Measurements from ENCODE around the gene MYADML2. TPM values are rescaled to one million over a fixed set of nuclear protein-coding genes. Genes with fewer than 3 reads are reported as not detected.
A peak's percentile ranks its signal among the peaks of the same experiment; 100 is the strongest.

MYADML2 gene
- total RNA-seq, 2 donors from 2014 or later, result not detected

DNA sequence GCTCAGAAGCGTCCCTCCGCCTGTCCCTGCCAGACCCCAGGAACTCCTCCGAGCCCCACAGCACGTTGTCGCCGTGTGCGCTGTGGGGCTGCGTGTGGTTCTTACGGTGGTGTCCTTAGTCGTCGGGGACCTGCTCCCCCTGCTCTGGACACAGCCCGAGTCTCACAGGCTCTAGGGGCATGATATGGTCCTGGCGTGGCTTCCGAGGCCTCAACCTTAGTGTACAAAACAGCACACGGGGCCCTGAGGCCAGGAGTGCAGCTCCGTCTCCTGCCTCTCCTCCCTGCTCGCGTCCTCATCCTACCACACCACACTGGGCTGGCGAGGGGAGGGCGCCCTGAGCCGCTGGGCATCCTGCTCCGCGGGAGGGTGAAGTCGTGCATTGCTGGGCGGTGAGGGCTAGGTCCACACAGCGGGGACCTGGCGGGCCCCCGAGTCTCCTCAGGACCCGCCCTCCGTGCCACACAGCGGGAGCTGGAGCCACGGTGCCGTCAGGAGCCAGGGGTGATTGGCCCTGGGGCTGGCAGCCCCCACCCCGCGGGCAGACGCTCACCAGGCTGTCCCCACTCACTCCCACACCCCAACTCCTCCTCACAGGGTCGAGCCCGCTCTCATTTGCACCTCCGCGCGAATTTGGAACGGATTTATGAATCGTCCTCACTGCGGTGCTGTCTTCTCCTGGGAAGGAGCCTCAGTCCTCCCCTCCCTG lies 18.3 kb downstream of the MYADML2 start:
- Mint-ChIP-seq H3K9me3 (no peaks in the 10 kb centered on the region), H3K36me3 (ENCODE audit: low read depth) (peaks cover 18% of the 10 kb centered on the region), H3K27me3 (no peaks in the 10 kb centered on the region), H3K4me3 (peak overlapping the region; percentile 53), H3K4me1 (peaks cover 7% of the 10 kb centered on the region), H3K27ac (no peak overlapping the region)
- no peak for ATAC-seq (replicated peaks)

DNA sequence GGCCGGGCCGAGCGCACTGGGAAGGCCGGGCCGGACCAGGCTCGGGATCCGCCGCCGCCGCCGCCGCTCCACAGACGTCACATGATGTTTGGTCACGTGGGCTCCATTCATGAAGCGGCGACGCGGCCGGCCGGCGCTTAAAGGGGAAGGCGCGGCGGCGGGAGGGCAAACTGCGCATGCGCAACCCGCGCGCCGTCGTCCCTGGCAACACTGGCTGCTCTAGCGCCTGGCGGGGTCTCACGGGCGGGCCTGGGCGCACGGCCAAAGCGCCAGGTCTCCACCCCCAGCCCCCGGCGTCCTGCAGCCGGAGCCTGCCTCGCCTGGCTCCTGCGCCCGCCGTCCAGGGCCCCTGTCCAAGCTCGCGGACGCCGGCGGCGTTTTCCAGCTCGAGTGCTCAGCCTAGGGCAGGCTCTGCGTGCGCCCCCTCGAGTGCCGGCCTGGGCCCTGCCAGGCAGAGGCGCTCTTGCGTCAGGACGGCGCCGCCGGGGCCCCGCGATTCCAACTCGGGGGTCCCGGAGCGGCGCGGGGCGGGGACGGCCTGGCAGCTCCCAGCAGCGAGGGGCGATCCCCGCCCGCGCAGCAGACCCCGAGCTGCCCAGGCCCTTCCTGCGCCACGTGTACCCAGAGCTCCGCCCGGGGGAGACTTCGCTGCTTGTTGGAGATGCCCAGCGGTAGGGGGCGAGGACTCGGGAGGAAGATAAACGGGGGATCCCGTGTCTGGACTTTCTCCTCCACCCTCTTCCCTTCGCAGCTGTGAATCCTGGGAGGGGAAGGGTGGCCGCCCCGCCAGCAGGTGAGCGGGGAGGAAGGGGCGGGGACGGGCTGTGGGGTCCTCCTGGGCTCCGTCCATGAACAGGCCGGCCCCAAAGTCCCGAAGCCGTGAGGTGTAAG lies 19.1 kb downstream of the MYADML2 start, which contains the start of gene MAFG:
Gene MAFG, minus strand, starts transcription at position 83 of the 891 bp plus-strand sequence. CDS start 4,550 bp downstream, outside the sequence.
- peak within 1 kb of the TSS; percentile 94 for H3K27ac Mint-ChIP-seq
- peak within 1 kb of the TSS; percentile 92 for H3K4me3 Mint-ChIP-seq
- no peaks in the 10 kb centered on the region for H3K27me3 Mint-ChIP-seq
- peaks cover 7% of the 10 kb centered on the region for H3K4me1 Mint-ChIP-seq
- ATAC-seq (replicated peaks), result peak; percentile 70
- H3K9me3 Mint-ChIP-seq, result no peaks in the 10 kb centered on the region
- H3K36me3 Mint-ChIP-seq (ENCODE audit: low read depth), result peaks cover 12% of the 10 kb centered on the region

DNA sequence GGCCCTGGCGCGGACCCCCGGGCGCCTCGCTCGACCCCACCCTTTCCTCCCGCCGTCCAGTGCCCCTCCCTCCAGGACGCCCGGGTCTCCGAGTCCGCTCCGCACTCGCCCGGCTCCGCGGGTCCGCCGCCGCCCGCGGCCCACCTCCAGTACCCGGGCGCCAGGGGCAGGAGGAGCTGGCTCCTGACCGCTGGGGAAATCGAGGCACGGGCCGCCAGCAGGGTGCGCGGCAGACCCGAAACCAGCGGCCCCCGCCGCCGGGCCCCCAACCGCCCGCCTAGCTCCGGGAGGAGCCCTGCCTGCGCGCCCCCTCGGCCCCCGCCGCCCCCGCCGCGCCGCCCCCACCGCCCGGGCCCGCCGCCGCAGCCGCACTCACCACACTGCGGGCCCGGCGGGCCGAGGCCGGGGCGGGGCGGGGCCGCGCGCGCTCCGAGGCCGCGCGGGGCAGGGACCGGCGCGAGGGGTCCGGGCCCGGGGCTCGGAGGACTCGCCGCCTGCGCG lies 19.8 kb downstream of the MYADML2 start:
- peaks cover 12% of the 10 kb centered on the region for H3K36me3 Mint-ChIP-seq (ENCODE audit: low read depth)
- H3K27me3 Mint-ChIP-seq, result no peaks in the 10 kb centered on the region
- H3K4me3 Mint-ChIP-seq, result peak overlapping the region; percentile 92
- no peaks in the 10 kb centered on the region for H3K9me3 Mint-ChIP-seq
- peaks cover 7% of the 10 kb centered on the region for H3K4me1 Mint-ChIP-seq
- no peak overlapping the region for H3K27ac Mint-ChIP-seq
- ATAC-seq (replicated peaks), result peak; percentile 5

DNA sequence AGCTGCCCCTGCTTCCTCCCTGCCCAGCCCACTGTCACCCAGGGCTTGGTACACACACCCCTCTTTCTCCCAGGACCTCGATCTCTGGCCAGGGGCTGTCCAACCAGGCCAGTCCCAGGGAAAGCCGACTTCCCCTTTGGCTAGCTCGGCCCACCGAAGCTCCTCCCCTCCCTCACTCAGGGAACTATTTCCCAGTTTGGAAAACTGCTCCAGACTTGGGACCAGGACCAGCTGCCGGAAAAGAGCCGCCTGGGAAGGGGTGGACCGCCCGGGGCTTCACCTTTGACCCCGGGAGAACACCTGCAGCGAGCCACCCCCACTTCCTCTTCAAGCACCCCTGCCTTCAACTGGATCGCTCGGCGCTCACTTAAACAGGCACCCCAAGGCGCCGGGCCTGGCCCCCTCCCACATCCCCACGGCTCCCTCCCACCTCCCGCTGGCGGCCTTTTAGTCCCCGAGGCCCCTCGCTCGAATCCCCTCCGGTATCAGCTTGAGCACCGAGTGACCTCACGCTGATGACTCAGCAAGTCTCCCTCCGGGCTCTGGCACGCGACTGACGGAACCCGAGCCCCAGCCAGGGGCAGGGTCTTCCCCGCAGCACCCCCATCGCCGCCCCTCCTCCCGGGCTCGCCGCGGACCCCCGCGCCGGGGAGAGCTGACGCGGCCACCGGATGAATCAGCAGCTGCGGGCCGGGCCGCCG lies 20.4 kb downstream of the MYADML2 start:
- peak overlapping the region; percentile 92 for H3K4me3 Mint-ChIP-seq
- H3K27me3 Mint-ChIP-seq, result no peaks in the 10 kb centered on the region
- peaks cover 18% of the 10 kb centered on the region for H3K36me3 Mint-ChIP-seq (ENCODE audit: low read depth)

DNA sequence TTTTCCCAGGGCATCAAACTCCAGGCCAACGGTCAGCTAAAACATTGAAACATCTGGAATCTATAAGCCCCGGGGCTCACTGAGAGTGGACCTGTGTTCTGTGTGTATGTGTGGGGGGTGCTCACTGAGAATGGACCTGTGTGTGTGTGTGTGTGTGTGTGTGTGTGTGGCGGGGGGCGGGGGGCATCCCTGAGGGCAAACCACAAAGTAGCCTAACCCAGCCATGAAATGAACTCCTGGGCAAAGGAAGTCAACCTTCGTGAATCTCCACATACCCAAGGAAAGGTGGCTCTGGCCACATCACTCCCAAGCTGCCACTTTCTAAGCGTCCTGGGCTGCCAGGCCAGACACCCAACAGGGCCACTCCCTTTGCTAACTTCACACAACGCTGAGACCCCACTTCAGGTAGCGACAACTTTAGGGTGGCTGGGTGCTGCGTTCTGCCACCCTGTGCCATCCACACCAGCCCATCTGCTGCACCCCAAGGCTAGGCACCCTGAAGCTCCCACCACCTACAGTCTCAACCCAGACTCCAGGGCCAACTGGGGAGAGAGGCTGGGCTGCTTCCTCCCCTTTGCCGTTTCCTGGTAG lies 21.1 kb downstream of the MYADML2 start:
- ATAC-seq (replicated peaks), result no peak
- Mint-ChIP-seq H3K4me1 (peaks cover 7% of the 10 kb centered on the region), H3K27me3 (no peaks in the 10 kb centered on the region), H3K36me3 (ENCODE audit: low read depth) (peaks cover 24% of the 10 kb centered on the region), H3K27ac (peak overlapping the region; percentile 94), H3K9me3 (no peaks in the 10 kb centered on the region), H3K4me3 (peak overlapping the region; percentile 92)

More for the DNA sequence above, 20.4 kb downstream of the MYADML2 start:
- Mint-ChIP-seq H3K4me1 (peaks cover 7% of the 10 kb centered on the region), H3K27ac (peak overlapping the region; percentile 94), H3K9me3 (no peaks in the 10 kb centered on the region)
- peak; percentile 43 for ATAC-seq (replicated peaks)

DNA sequence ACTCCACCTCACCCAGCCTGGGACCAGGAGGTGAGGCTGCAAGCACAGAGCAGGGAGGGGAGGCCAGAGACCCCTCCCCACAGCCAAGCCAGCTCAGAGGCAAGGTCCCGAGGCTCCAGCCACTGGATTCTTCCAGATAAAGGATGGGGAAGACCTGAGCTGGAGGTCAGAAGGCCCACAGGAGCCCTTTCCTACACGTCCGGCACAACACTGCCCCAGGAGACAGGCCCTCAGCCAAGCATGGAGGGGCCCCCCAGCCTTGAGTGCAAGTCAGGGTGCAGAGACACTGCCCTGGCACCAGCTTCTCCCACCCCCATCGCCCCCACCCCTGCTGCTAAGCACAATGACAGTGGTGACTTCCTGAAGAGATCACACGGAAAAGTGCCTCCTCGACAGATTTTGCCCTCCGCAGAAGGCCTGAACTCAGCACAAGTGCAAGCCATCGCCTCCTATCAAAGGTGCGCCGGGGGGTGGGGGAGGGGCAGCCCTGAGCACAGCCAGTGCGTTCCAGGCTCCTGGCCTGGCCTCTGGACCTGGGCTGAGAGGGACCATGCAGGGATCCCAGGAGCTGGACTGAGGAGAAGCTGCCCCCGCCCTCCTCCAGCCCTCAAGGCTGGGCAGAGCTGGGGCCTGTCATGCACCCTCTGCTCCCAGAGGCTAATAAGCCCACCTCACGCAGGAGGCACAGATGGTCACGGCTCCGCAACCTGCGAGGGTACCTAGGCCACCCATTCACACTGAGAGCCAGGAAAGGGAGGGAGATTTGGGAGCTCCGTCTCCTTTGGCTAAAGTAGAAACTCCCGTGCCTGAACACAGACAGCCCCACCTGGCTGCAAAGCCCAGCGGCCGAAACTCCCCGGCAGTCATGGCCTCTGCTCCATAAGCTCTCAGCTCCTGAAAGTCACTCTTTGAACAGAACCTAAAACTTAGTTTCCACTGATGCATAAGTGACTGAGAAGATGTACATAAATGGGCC lies 22.2 kb downstream of the MYADML2 start:
- peaks cover 7% of the 10 kb centered on the region for H3K4me1 Mint-ChIP-seq
- H3K4me3 Mint-ChIP-seq, result peak overlapping the region; percentile 92
- H3K27me3 Mint-ChIP-seq, result no peaks in the 10 kb centered on the region
- H3K36me3 Mint-ChIP-seq (ENCODE audit: low read depth), result peaks cover 33% of the 10 kb centered on the region
- no peak for ATAC-seq (replicated peaks)
- peak overlapping the region; percentile 77 for H3K27ac Mint-ChIP-seq
- no peaks in the 10 kb centered on the region for H3K9me3 Mint-ChIP-seq

DNA sequence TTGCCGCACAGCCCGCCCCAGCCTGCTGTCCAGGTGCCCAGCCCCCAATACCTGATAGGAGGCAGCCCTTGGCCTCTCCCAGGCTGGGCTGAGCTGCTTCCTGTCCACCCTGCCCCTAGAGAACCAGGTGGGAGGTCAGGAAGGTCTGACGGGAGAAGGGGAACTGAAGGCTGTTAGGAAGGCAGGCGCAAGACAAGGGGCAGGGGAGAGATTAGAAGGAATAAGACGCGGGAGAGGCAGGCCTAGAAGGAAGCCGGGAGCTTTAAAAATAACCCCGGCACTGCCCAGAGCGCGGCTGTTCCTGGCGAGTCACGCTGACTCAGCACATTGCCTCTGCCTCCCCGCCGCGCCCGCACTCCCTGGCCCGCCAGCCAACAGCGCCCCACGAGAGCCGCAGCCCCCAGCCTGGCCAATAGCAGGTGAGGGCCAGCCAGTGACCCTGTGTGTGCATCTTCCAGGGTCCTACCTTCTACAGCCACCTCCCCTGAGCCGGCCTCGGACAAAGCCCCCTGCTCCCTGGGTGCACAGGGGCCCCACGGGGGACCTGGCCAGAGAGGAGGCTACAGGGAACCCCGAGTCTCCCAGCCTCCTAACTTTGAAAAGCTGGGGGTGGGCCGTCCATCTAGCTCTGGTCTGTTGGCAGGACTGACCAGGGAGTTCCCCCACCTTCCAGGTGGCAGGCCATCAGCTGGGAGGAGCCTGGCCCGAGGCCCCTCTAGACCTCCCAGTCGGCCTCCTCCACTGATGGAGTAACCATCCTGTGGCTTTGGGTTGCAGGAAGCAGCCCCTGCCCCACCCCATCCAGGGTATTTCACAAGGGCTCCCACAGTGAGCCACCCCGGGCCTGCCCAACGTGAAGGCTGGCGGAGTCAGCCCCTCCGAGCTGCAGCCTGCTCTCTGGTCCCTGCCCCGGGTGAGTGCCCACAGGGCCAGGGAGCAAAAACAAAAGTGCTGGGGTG lies 23.5 kb downstream of the MYADML2 start:
- peaks cover 7% of the 10 kb centered on the region for H3K4me1 Mint-ChIP-seq

DNA sequence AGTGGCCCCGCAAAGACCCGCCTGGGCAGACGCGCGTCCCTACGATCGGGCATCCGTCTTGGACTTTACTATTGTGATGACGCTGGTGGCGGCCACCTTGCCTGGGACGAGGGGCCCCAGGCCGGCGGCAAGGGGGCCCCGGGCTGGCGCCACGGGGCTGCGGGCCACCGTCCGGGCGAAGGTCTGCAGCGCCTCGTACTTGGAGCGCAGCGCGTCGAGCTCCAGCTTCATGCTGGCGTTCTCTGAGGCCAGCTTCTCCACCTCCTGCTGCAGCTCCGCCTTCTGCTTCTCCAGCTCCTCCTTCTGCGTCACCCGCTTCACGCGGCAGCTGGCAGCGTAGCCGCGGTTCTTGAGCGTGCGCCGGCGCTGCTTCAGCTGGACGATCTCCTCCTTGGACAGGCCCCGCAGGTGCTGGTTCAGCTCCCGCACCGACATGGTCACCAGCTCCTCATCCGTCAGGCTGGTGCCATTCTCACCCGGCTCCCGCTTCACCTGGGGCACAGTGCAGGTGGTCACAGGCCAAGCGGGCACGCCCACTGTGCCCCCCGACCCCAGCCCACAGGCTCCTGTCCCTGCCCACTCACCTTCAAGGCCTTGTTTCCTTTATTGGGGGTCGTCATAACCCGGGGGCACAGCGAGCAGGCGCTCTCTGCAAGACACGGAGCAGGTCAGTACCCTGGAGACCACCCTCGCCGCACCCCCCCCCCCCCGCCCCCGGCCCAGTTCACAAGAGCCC lies 24.3 kb downstream of the MYADML2 start:
- Mint-ChIP-seq H3K27me3 (no peaks in the 10 kb centered on the region), H3K36me3 (ENCODE audit: low read depth) (peaks cover 54% of the 10 kb centered on the region), H3K27ac (no peak overlapping the region), H3K9me3 (no peaks in the 10 kb centered on the region), H3K4me1 (peaks cover 7% of the 10 kb centered on the region), H3K4me3 (no peak overlapping the region)
- no peak for ATAC-seq (replicated peaks)

More for the DNA sequence above, 23.5 kb downstream of the MYADML2 start:
- Mint-ChIP-seq H3K27ac (peak overlapping the region; percentile 77), H3K4me3 (peak overlapping the region; percentile 92), H3K36me3 (ENCODE audit: low read depth) (peaks cover 45% of the 10 kb centered on the region), H3K9me3 (no peaks in the 10 kb centered on the region), H3K27me3 (no peaks in the 10 kb centered on the region)
- ATAC-seq (replicated peaks), result no peak

DNA sequence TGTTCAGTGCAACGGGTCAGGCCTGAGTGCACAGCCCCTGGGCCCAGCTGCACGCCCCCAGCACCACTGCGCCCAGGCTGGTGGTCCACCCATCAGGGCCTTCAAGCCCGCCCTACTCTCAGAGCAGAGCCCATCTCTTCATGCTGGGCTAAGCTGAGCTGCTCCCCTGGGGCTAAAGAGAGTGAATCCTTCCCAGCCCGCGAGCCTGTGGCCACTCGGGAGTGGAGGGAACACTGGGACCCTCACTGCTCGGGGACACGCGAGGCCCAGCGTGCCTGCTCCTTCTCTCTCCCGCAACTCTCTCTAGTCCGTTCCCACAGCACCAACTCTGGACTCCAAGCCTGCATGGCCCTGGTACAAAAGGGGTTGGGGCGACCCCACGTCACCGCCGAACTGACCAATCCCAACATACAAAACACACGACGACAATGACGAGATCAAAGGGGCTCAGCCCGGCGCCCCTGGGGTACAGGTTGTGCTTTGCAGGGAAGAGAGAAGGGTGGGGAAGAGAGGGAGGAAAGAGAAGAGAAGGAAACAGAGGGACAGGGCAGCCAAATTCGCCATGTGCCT lies 25.0 kb downstream of the MYADML2 start:
- peaks cover 11% of the 10 kb centered on the region for H3K4me1 Mint-ChIP-seq
- ATAC-seq (replicated peaks), result no peak
- no peaks in the 10 kb centered on the region for H3K9me3 Mint-ChIP-seq
- H3K27me3 Mint-ChIP-seq, result no peaks in the 10 kb centered on the region
- H3K27ac Mint-ChIP-seq, result no peak overlapping the region
- H3K4me3 Mint-ChIP-seq, result no peak overlapping the region
- H3K36me3 Mint-ChIP-seq (ENCODE audit: low read depth), result peaks cover 58% of the 10 kb centered on the region

DNA sequence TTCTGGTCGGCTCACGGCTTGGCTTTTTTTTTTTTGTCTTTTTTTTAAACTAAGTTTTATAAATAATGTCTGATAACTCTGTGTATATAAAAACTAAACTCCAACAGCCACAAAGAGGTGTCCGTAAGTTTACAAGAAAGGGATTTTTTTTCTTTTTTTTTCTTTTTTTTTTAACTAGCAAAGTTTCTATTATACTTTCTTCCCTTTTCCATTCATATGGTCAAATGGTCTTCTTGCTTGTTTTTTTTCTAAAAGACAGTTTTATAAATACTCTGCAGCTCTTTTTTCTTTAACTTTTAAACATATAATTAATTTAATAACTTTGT lies 25.5 kb downstream of the MYADML2 start:
- ATAC-seq (replicated peaks), result no peak

DNA sequence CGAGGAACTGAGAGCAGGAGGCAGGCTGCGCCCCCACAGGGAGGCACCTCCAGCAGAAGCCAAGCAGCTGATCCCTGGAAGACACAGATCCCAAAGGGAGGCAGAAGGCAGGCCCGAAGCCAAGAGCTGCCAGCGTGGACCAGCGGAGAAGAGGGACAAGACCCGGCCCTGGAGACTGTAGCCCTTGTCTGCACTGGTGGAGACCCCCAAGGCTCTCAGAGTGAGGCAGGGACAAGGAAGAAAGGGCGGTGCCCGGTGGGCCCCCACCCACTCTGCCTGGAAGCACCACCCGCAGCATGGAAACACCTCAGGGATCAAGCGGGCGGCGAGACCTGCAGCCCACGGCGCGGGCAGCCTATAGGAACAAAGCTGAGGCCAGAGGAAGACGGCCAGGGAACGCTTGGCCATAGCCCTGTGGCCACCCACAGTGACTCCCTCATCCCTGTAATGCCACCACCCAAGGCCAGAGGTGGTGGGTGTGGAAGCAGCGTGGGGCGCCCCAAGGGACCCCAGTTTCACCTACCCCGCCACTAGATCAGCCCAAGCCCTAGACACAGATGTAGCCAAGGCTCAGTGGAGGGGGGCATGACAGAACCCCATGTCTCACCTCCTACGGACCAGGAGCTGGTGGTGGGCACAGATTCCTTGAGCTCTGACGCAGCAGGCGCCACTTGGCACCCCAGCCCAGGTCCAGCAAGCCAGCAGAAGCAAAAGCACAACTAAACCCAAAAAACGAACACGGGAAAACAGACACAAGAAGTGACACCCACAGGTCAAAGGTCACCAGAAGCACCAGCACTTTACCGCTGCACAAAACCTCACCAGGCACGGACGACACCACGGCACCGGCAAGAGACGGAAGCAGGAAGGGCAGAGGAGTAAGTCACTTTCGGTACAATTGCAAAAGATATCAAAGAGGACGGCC lies 26.2 kb downstream of the MYADML2 start:
- H3K4me3 Mint-ChIP-seq, result no peak overlapping the region
- no peak for ATAC-seq (replicated peaks)
- peaks cover 7% of the 10 kb centered on the region for H3K4me1 Mint-ChIP-seq
- H3K27ac Mint-ChIP-seq, result no peak overlapping the region
- H3K27me3 Mint-ChIP-seq, result no peaks in the 10 kb centered on the region
- H3K9me3 Mint-ChIP-seq, result no peaks in the 10 kb centered on the region
- peaks cover 63% of the 10 kb centered on the region for H3K36me3 Mint-ChIP-seq (ENCODE audit: low read depth)

More for the DNA sequence above, 25.5 kb downstream of the MYADML2 start:
- no peak overlapping the region for H3K4me3 Mint-ChIP-seq
- H3K9me3 Mint-ChIP-seq, result no peaks in the 10 kb centered on the region
- peaks cover 63% of the 10 kb centered on the region for H3K36me3 Mint-ChIP-seq (ENCODE audit: low read depth)
- no peaks in the 10 kb centered on the region for H3K27me3 Mint-ChIP-seq
- H3K4me1 Mint-ChIP-seq, result peaks cover 13% of the 10 kb centered on the region
- H3K27ac Mint-ChIP-seq, result no peak overlapping the region

Data from activated T-helper 17 cell treated with anti-CD3 and anti-CD28 coated beads, Interleukin-2, amount 50 U/mL, for 72 hours (primary cell).